Stimulated activated naive CD8-positive, alpha-beta T cell treated with anti-CD3 and anti-CD28 coated beads, Interleukin-15, Interleukin-2, amounts not matched to agents 100 ng/mL and 50 ng/mL, for 24 hours (primary cell): ENCODE results near the gene MAGEB3.

ENCODE experiments used
- H3K27ac Mint-ChIP-seq: one replicate; pipeline ENCODE4 v1.8.0; 2021; ENCODE audit warnings: mild to moderate bottlenecking, mixed read lengths
- H3K27me3 Mint-ChIP-seq: one replicate; pipeline ENCODE4 v1.8.0; 2021; ENCODE audit warnings: mixed read lengths
- H3K36me3 Mint-ChIP-seq: one replicate; pipeline ENCODE4 v1.8.0; 2021; ENCODE audit warnings: low read depth, mixed read lengths
- H3K4me1 Mint-ChIP-seq: one replicate; pipeline ENCODE4 v1.8.0; 2021; ENCODE audit warnings: low read depth, mixed read lengths
- H3K4me3 Mint-ChIP-seq: one replicate; pipeline ENCODE4 v1.8.0; 2021; ENCODE audit warnings: mild to moderate bottlenecking, mixed read lengths
- H3K9me3 Mint-ChIP-seq: one replicate; pipeline ENCODE4 v1.8.0; 2021; ENCODE audit warnings: mixed read lengths

MAGEB3 gene

DNA sequence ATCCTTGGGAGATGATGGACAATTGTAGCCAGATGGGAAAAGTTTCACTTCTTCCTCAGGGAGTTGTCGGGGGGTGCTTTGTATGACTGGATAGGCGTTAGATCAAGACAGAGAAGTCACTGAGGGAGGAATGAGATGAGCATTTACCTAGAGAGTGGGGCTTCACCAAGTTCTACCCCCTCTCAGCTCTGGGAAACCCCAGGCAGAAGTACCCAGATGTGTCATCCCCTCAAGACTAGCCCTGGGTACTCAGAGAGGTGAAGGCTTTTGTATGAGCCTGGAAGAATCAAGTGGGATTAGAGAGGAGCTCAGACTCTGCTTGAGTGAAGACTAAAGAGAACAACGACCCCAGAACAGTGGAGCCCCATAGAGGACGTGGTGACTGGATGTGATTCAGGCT lies 18.4 kb downstream of the MAGEB3 start:
- no peak overlapping the region for H3K27ac Mint-ChIP-seq
- no peaks in the 10 kb centered on the region for H3K4me1 Mint-ChIP-seq
- no peaks in the 10 kb centered on the region for H3K36me3 Mint-ChIP-seq
- H3K4me3 Mint-ChIP-seq = no peak overlapping the region
- no peaks in the 10 kb centered on the region for H3K27me3 Mint-ChIP-seq
- H3K9me3 Mint-ChIP-seq = no peaks in the 10 kb centered on the region

GRCh38 chrX:30253257-30253656 lies 22.8 kb downstream of the MAGEB3 start:
- Mint-ChIP-seq H3K9me3 (no peaks in the 10 kb centered on the region), H3K27ac (no peak overlapping the region), H3K27me3 (no peaks in the 10 kb centered on the region), H3K4me1 (no peaks in the 10 kb centered on the region), H3K4me3 (no peak overlapping the region), H3K36me3 (no peaks in the 10 kb centered on the region)

- Mint-ChIP-seq H3K4me3 (no peak overlapping the region), H3K27ac (no peak overlapping the region), H3K27me3 (no peaks in the 10 kb centered on the region), H3K36me3 (no peaks in the 10 kb centered on the region), H3K9me3 (no peaks in the 10 kb centered on the region), H3K4me1 (no peaks in the 10 kb centered on the region)
Measured at GRCh38 chrX:30259927-30260326, 29.5 kb downstream of the MAGEB3 start.

- Mint-ChIP-seq H3K4me3 (no peak overlapping the region), H3K27ac (no peak overlapping the region), H3K9me3 (no peaks in the 10 kb centered on the region), H3K4me1 (no peaks in the 10 kb centered on the region), H3K36me3 (no peaks in the 10 kb centered on the region), H3K27me3 (peaks cover 4% of the 10 kb centered on the region)
Measured at GRCh38 chrX:30261012-30261411, 30.6 kb downstream of the MAGEB3 start.

- H3K27ac Mint-ChIP-seq = no peak overlapping the region
- no peaks in the 10 kb centered on the region for H3K9me3 Mint-ChIP-seq
- H3K4me1 Mint-ChIP-seq = no peaks in the 10 kb centered on the region
- H3K4me3 Mint-ChIP-seq = no peak overlapping the region
- H3K27me3 Mint-ChIP-seq = peaks cover 4% of the 10 kb centered on the region
- H3K36me3 Mint-ChIP-seq = no peaks in the 10 kb centered on the region
Measured at GRCh38 chrX:30262763-30263162, 32.3 kb downstream of the MAGEB3 start.

DNA sequence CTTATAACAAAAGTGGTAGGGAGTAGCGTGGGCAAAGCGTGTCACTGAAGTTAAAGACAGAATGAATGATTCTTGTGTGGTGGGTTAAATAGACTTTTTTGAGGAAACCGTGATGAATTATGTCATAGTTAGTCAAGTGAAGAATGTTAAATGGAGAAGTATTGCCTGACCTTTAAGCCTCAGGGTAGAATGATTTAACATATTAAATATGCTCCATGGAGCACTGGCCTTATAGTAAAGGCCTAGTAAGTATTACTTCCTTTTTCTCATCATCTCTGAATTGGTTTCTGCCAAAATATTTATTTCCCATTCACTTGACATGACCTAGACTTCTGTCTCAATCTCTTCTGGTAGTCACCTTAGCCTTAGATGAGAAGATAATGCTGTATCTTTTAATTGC lies 40.2 kb downstream of the MAGEB3 start:
- no peak overlapping the region for H3K27ac Mint-ChIP-seq
- no peaks in the 10 kb centered on the region for H3K4me1 Mint-ChIP-seq
- H3K36me3 Mint-ChIP-seq = no peaks in the 10 kb centered on the region
- no peaks in the 10 kb centered on the region for H3K27me3 Mint-ChIP-seq
- no peak overlapping the region for H3K4me3 Mint-ChIP-seq
- H3K9me3 Mint-ChIP-seq = no peaks in the 10 kb centered on the region

GRCh38 chrX:30275498-30275897 lies 45.0 kb downstream of the MAGEB3 start:
- H3K9me3 Mint-ChIP-seq = no peaks in the 10 kb centered on the region
- no peaks in the 10 kb centered on the region for H3K36me3 Mint-ChIP-seq
- no peak overlapping the region for H3K4me3 Mint-ChIP-seq
- H3K4me1 Mint-ChIP-seq = no peaks in the 10 kb centered on the region
- H3K27ac Mint-ChIP-seq = no peak overlapping the region
- H3K27me3 Mint-ChIP-seq = no peaks in the 10 kb centered on the region

- H3K27ac Mint-ChIP-seq = no peak overlapping the region
- H3K4me1 Mint-ChIP-seq = no peaks in the 10 kb centered on the region
- H3K9me3 Mint-ChIP-seq = no peaks in the 10 kb centered on the region
- no peaks in the 10 kb centered on the region for H3K27me3 Mint-ChIP-seq
- H3K4me3 Mint-ChIP-seq = no peak overlapping the region
- H3K36me3 Mint-ChIP-seq = no peaks in the 10 kb centered on the region
Measured at GRCh38 chrX:30278365-30278764, 47.9 kb downstream of the MAGEB3 start.

DNA sequence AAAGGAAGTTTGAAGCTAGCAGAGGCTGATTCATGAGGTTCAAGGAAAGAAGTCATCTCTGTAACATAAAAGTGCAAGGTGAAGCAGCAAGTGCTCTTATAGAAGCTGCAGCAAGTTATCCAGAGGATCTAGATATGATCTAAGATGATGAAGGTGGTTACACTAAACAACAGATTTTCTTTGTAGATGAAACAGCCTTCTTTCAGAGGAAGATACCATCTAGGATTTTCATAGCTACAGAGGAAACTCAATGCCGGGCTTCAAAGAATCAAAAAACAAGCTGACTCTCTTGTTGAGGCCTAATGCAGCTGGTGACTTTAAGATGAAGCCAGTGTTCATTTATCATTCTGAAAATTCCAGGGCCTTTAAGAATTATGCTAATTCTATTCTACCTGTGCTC lies 50.0 kb downstream of the MAGEB3 start:
- no peaks in the 10 kb centered on the region for H3K9me3 Mint-ChIP-seq
- H3K27ac Mint-ChIP-seq = no peak overlapping the region
- H3K36me3 Mint-ChIP-seq = no peaks in the 10 kb centered on the region
- peaks cover 3% of the 10 kb centered on the region for H3K4me1 Mint-ChIP-seq
- H3K4me3 Mint-ChIP-seq = no peak overlapping the region
- H3K27me3 Mint-ChIP-seq = no peaks in the 10 kb centered on the region

GRCh38 chrX:30282527-30282926 lies 52.1 kb downstream of the MAGEB3 start:
- Mint-ChIP-seq H3K4me3 (no peak overlapping the region), H3K36me3 (no peaks in the 10 kb centered on the region), H3K27me3 (no peaks in the 10 kb centered on the region), H3K27ac (no peak overlapping the region), H3K4me1 (peaks cover 3% of the 10 kb centered on the region), H3K9me3 (no peaks in the 10 kb centered on the region)

DNA sequence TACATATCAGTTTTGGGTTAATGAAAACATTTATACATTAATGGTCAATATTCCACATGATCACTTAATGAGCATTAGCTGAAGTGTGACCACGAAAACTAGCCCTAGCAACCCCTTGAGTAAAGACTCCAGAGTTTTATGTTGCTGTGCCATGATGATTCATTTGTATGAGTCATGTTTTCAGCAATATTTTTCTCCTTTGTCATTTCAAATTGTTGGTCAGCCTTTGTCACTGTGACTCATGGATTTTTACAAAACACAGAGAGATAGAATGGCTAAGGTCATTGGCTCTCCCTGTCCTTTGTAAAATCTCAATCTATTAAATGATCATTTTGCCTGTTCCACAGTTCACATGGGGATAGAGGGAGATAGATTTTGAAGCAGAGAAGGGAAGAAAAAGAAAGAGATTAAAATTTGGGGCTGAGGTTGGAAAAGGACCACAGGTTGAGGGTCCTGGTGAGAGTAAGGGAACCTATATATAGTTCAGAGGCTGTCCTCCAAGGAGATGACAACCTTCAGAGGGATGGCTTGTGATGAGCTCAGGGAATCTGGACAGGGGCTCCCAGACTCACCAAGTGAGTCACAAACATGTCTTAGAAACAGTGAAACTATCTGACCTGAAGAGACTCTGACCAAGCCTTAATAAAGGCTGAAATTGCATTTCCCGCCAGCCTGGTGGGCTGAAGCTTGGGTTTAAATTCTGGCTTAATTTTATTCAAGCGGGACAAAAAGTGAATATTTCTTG lies 53.2 kb downstream of the MAGEB3 start:
- Mint-ChIP-seq H3K4me3 (no peak overlapping the region), H3K36me3 (no peaks in the 10 kb centered on the region), H3K27ac (no peak overlapping the region), H3K4me1 (peaks cover 3% of the 10 kb centered on the region), H3K9me3 (no peaks in the 10 kb centered on the region), H3K27me3 (no peaks in the 10 kb centered on the region)
